HG02938 (cell line): ENCODE measurements around the gene NIPAL4.
"Not testable (repeated sequence)": the region's sequence is repeated elsewhere in the genome, so short reads cannot be mapped to it uniquely, and the experiment has no call there.

Source experiments
- ATAC-seq: cut with Tn5 transposase; IDR thresholded peaks from one replicate; pipeline ENCODE4 v1.9.1; 2021; ENCODE audit warnings: mild to moderate bottlenecking, moderate library complexity; ENCODE audit not compliant: unreplicated experiment

NIPAL4 gene

GRCh38 chr5:157459715-157460599, at the start of gene NIPAL4:
NIPAL4 (plus strand) TSS chr5:157460213; CDS start chr5:157460321, 108 bp downstream.
- ATAC-seq = no peak

- no peak for ATAC-seq
Observed at GRCh38 chr5:157415838-157416237, 44.2 kb upstream of the NIPAL4 start.

- ATAC-seq = not testable (repeated sequence)
Observed at GRCh38 chr5:157419521-157419920, 40.5 kb upstream of the NIPAL4 start.

- ATAC-seq = not testable (repeated sequence)
Observed at GRCh38 chr5:157429920-157430319, 30.1 kb upstream of the NIPAL4 start.

GRCh38 chr5:157431544-157432200, 28.3 kb upstream of the NIPAL4 start:
- ATAC-seq = peak; percentile 61

GRCh38 chr5:157434096-157434495, 25.9 kb upstream of the NIPAL4 start:
- ATAC-seq = no peak

- no peak for ATAC-seq
Observed at GRCh38 chr5:157443041-157443549, 16.9 kb upstream of the NIPAL4 start.

- ATAC-seq = no peak
Observed at GRCh38 chr5:157444224-157444623, 15.8 kb upstream of the NIPAL4 start.

GRCh38 chr5:157445745-157446411, 14.1 kb upstream of the NIPAL4 start:
- ATAC-seq = no peak

- ATAC-seq = no peak
Observed at GRCh38 chr5:157446412-157446935, 13.5 kb upstream of the NIPAL4 start.

- no peak for ATAC-seq
Observed at GRCh38 chr5:157447201-157447637, 12.8 kb upstream of the NIPAL4 start.

GRCh38 chr5:157449011-157449723, 10.8 kb upstream of the NIPAL4 start:
- no peak for ATAC-seq

- ATAC-seq = no peak
Observed at GRCh38 chr5:157450024-157450423, 10.0 kb upstream of the NIPAL4 start.

GRCh38 chr5:157451806-157452205, 8.2 kb upstream of the NIPAL4 start:
- no peak for ATAC-seq

- no peak for ATAC-seq
Observed at GRCh38 chr5:157454273-157454672, 5.7 kb upstream of the NIPAL4 start.

GRCh38 chr5:157455057-157455456, 5.0 kb upstream of the NIPAL4 start:
- ATAC-seq = no peak

GRCh38 chr5:157456301-157456700, 3.7 kb upstream of the NIPAL4 start:
- ATAC-seq = no peak

GRCh38 chr5:157457391-157457790, 2.6 kb upstream of the NIPAL4 start:
- no peak for ATAC-seq

GRCh38 chr5:157458835-157459234, 1.2 kb upstream of the NIPAL4 start:
- ATAC-seq = no peak
